Measurements from ENCODE around the gene SLIT1.

Gene SLIT1

GRCh38 chr10:97107551-97107950 is 78.2 kb downstream of the SLIT1 start:
- TF ChIP-seq CTCF (conservative IDR thresholded peaks at IDR 0.05; ENCODE audit: low read length): no peak
- no peak overlapping the region for H3K4me3 ChIP-seq (ENCODE audit: low read length)

DNA sequence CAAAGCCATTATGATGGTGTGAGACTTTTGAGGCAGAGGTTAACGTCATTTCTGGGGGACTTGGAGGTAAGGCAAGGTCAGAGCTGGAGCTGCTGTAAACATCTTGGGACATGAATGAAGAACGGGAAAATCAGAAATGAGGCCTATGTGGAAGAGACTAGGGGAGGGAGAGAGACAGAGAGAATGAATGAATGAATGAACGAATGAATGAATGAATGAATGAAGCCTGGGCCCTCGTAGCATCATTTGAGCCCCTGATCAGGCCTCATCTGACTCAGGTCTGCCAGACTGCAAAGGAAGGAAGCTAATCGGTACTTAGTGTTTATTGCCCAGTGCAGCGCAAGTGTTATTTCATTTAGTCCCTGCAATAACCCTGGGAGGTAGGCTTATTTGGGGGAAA is 79.6 kb downstream of the SLIT1 start:
- no peak for TF ChIP-seq CTCF (conservative IDR thresholded peaks at IDR 0.05; ENCODE audit: low read length)
- no peak overlapping the region for H3K4me3 ChIP-seq (ENCODE audit: low read length)
- DNase-seq (ENCODE audit: low read depth): no peak

More at GRCh38 chr10:97107551-97107950, 78.2 kb downstream of the SLIT1 start:
- no peak for DNase-seq (ENCODE audit: low read depth)

- no peak overlapping the region for H3K4me3 ChIP-seq (ENCODE audit: low read length)
- DNase-seq (ENCODE audit: low read depth): no peak
- TF ChIP-seq CTCF (conservative IDR thresholded peaks at IDR 0.05; ENCODE audit: low read length): no peak
These were observed 80.5 kb downstream of the SLIT1 start for GRCh38 chr10:97105303-97105702.

DNA sequence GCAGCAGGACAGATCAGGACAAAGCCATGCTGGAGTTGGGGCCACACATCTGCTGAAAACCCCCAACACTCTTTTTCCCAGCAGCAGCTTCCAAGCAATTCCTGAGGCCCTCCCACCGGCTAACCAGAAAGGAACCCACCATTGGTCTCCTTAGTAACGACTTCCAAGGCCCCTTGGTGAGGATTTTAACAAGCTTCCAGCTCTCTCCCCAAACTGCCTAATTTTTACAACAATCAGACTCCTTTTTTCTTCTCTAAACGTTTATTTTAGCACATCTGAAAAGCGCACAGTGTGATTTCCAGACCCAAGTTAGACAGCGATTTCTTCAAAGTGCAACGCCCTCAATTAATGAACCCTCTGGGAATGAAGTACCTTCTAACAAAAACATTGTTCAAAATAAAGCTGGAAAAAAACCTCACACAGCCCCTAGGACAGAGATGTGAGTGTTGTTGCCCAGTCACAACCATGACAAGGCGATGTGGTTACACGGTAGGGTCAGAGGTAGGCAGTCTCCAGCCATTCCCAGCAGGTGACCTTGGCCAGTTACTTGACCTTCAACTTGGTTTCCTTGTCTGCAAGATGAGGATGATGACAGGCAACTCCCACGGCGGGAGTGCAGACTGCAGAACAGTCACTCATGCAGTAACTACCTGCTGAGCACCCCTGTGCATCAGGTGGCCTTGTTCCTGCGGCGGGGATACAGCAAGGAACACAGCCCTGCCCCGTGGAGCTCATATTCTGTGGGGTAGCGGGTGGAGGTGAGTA is 82.3 kb downstream of the SLIT1 start:
- no peak overlapping the region for H3K4me3 ChIP-seq (ENCODE audit: low read length)
- no peak for DNase-seq (ENCODE audit: low read depth)
- no peak for TF ChIP-seq CTCF (conservative IDR thresholded peaks at IDR 0.05; ENCODE audit: low read length)

- no peak for DNase-seq (ENCODE audit: low read depth)
- no peak overlapping the region for H3K4me3 ChIP-seq (ENCODE audit: low read length)
- no peak for TF ChIP-seq CTCF (conservative IDR thresholded peaks at IDR 0.05; ENCODE audit: low read length)
These were observed 83.3 kb downstream of the SLIT1 start for GRCh38 chr10:97102441-97102840.

DNA sequence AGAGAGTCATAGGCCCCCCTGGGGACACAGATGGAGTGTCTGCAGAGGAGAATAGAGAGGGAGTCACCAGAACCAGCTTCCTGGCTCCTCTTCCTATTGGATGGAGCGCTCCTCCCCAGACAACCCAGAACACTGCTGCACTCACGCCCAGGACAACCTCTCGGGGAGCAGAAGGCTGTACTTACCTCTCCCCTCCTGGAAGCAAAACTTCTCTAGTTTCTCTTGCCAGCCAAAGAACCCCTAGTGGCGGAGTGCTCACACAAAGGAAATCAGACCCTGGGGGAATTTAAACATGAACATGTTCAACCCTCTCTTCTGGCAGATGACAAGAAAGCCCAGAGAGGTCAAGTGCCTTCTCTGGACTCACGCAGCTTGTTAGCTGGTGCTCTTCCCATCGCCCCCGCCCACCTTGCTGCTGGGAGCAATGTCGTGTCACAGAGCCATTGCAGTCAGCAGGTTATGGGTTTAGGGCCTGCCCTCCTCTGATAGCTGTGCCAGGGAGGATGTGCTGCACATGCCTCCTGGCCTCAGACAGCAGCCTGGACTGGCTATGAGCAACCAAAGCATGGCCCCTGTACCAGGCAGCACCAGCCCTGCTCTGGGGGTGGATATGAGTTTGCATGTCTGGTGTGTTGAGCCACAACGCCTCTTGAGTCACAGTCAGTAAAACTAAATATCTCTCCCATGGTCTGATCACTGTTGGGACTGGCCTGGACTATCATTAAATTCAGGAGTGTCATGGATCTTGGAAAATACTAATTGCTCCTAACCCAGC is 84.4 kb downstream of the SLIT1 start:
- TF ChIP-seq CTCF (conservative IDR thresholded peaks at IDR 0.05; ENCODE audit: low read length): no peak
- no peak for DNase-seq (ENCODE audit: low read depth)
- no peak overlapping the region for H3K4me3 ChIP-seq (ENCODE audit: low read length)

GRCh38 chr10:97100657-97101056 is 85.1 kb downstream of the SLIT1 start:
- no peak for TF ChIP-seq CTCF (conservative IDR thresholded peaks at IDR 0.05; ENCODE audit: low read length)
- H3K4me3 ChIP-seq (ENCODE audit: low read length): no peak overlapping the region
- no peak for DNase-seq (ENCODE audit: low read depth)
